GM12878 (cell line): ENCODE measurements around the gene RBM10. TPM values are rescaled to one million over a fixed set of nuclear protein-coding genes. Genes with fewer than 3 reads are reported as not detected.

Source experiments
- ATAC-seq: fragments of 200-7000 bp; cut with Tn5 transposase; 3 replicates; pipeline ENCODE4 v1.9.1; 2020; ENCODE audit warnings: mild to moderate bottlenecking, moderate library complexity
- BruUV-seq: library from RNA; stranded (reverse); fragments of 400-500 nt; replicated peaks from 2 replicates; lab custom pipeline; 2021; lab: Mats Ljungman, UMichigan
- CTCF ChIA-PET: fragments of 300-600 bp; sonication (Branson Sonifier 250); formaldehyde crosslinking; extraction: SDS; loops from one replicate; lab custom pipeline; 2021; ENCODE audit warnings: inconsistent platforms; lab: Yijun Ruan, JAX
- POLR2A ChIA-PET: fragments of 350-600 bp; formaldehyde crosslinking; extraction: SDS; loops from one replicate; lab custom pipeline; 2021; ENCODE audit warnings: inconsistent platforms; lab: Charles Lee
- RAD21 ChIA-PET: fragments of 300-600 bp; sonication (Branson Sonifier 250); formaldehyde crosslinking; loops from one replicate; lab custom pipeline; 2023; ENCODE audit warnings: antibody characterized with exemption; ENCODE audit not compliant: unreplicated experiment; lab: Charles Lee
- SMC1A ChIA-PET: fragments of 300-600 bp; sonication (Branson Sonifier 250); formaldehyde crosslinking; loops from one replicate; lab custom pipeline; 2023; ENCODE audit not compliant: unreplicated experiment, uncharacterized antibody; lab: Charles Lee
- DNase-seq: peaks from one replicate; pipeline ENCODE4 v3.0.0-alpha.2; 2011; ENCODE audit warnings: low read depth, low spot score
- FAIRE-seq: peaks from 3 replicates; lab custom pipeline; 2011; peaks lifted over from hg19 to GRCh38; lab: Jason Lieb, UNC
- H2AFZ ChIP-seq: 2 replicates; pipeline ENCODE4 v1.6.0; 2011; ENCODE audit warnings: low read depth, low read length, control low read depth; ENCODE audit not compliant: control insufficient read depth
- H3K27ac ChIP-seq: 2 replicates; pipeline ENCODE4 v1.5.1; 2011; ENCODE audit warnings: control low read depth; ENCODE audit not compliant: control insufficient read depth, insufficient read depth
- H3K27me3 ChIP-seq, 2 experiments: replicated peaks in 1 of 2; 2 replicates each; pipeline versions ENCODE4 v1.6.0 to v1.6.1; 2011; ENCODE audit warnings: low read length in 1 of 2; ENCODE audit not compliant: control insufficient read depth in 2 of 2, insufficient read depth in 2 of 2
- H3K36me3 ChIP-seq, 2 experiments: 2 replicates each; pipeline ENCODE4 v1.5.1; 2011; ENCODE audit warnings: low read length in 1 of 2; ENCODE audit not compliant: control insufficient read depth in 2 of 2, insufficient read depth in 2 of 2
- H3K4me1 ChIP-seq: 2 replicates; pipeline ENCODE4 v1.6.1; 2011; ENCODE audit warnings: mild to moderate bottlenecking, low read length, moderate library complexity, mixed read lengths; ENCODE audit not compliant: control insufficient read depth, insufficient read depth
- H3K4me2 ChIP-seq: 2 replicates; pipeline ENCODE4 v1.6.0; 2011; ENCODE audit warnings: control low read depth; ENCODE audit not compliant: control insufficient read depth, insufficient read depth
- H3K4me3 ChIP-seq: fragments of 200-600 bp; sonication (generic); 2 replicates; pipeline ENCODE4 v1.5.1; 2016
- H3K79me2 ChIP-seq: 2 replicates; pipeline ENCODE4 v1.6.0; 2011; ENCODE audit warnings: low read length; ENCODE audit not compliant: control insufficient read depth, insufficient read depth
- H3K9ac ChIP-seq: 2 replicates; pipeline ENCODE4 v1.8.0; 2011; ENCODE audit warnings: low read length, control low read depth, mixed read lengths; ENCODE audit not compliant: control insufficient read depth, insufficient read depth
- H3K9me3 ChIP-seq: replicated peaks from 3 replicates; pipeline ENCODE4 v1.5.1; 2011; ENCODE audit warnings: mild to moderate bottlenecking, low read length; ENCODE audit not compliant: control insufficient read depth, insufficient read depth
- H4K20me1 ChIP-seq: 2 replicates; pipeline ENCODE4 v1.6.0; 2011; ENCODE audit not compliant: control insufficient read depth, insufficient read depth
- ATF7 ChIP-seq: fragments of 450-650 bp; IDR thresholded peaks from 2 replicates; pipeline ENCODE4 v1.6.1; 2016; ENCODE audit warnings: low read depth, mild to moderate bottlenecking
- HDAC2 ChIP-seq: fragments of 200-600 bp; sonication (generic); IDR thresholded peaks from 2 replicates; pipeline ENCODE4 v1.6.1; 2017
- HDGF ChIP-seq: fragments of 450-650 bp; IDR thresholded peaks from 2 replicates; pipeline ENCODE4 v1.6.1; 2016; ENCODE audit warnings: antibody characterized with exemption
- JUND ChIP-seq: IDR thresholded peaks from 2 replicates; pipeline ENCODE4 v1.6.1; 2012; ENCODE audit warnings: low read depth, mild to moderate bottlenecking, low read length, improper control_type of control experiment, moderate library complexity
- MEF2B ChIP-seq: fragments of 450-650 bp; IDR thresholded peaks from 2 replicates; pipeline ENCODE4 v1.6.1; 2018; ENCODE audit warnings: mild to moderate bottlenecking, moderate library complexity; ENCODE audit not compliant: partially characterized antibody, poor library complexity, severe bottlenecking
- PAX8 ChIP-seq: fragments of 450-650 bp; IDR thresholded peaks from 2 replicates; pipeline ENCODE4 v1.6.1; 2017; ENCODE audit warnings: mild to moderate bottlenecking, moderate library complexity
- RAD51 ChIP-seq: fragments of 450-650 bp; IDR thresholded peaks from 2 replicates; pipeline ENCODE4 v1.6.1; 2016; ENCODE audit warnings: moderate library complexity, mild to moderate bottlenecking, inconsistent platforms
- SRF ChIP-seq, 2 experiments: IDR thresholded peaks; 2 replicates each; pipeline ENCODE4 v1.6.1; 2011; ENCODE audit warnings: low read depth in 2 of 2, low read length in 2 of 2, mild to moderate bottlenecking in 1 of 2, moderate library complexity in 1 of 2
- SUPT20H ChIP-seq: IDR thresholded peaks from 2 replicates; pipeline ENCODE4 v1.6.1; 2011; ENCODE audit warnings: low read depth, mild to moderate bottlenecking, low read length, moderate library complexity, borderline replicate concordance; ENCODE audit not compliant: control insufficient read depth
- TARDBP ChIP-seq: IDR thresholded peaks from 2 replicates; pipeline ENCODE4 v1.6.1; 2016; ENCODE audit warnings: borderline replicate concordance
- WGBS: methylation state at CpG from one replicate; pipeline ENCODE4 v1.1.6; 2016; ENCODE audit warnings: low lambda C conversion rate; ENCODE audit not compliant: insufficient replicate concordance, insufficient coverage; ENCODE audit errors: missing lambda C conversion rate; 5-methylcytosine and 5-hydroxymethylcytosine counted together
- in situ Hi-C: fragments of 300-500 bp; cut with MboI; formaldehyde crosslinking; loops from 9 replicates; pipeline ENCODE4 v1.14.3; 2018; ENCODE audit warnings: mixed read lengths
- intact Hi-C: fragments of 100-400 bp; cut with micrococcal nuclease; formaldehyde crosslinking; loops from one replicate; pipeline ENCODE4 v1.14.2; 2022; ENCODE audit not compliant: unreplicated experiment
- polyA plus RNA-seq, 11 experiments: library from polyadenylated mRNA; depleted of rRNA in 4 of 11; unstranded in 6 of 11; stranded (reverse) in 5 of 11; fragments of >200 nt; fragmentation: Nextera tagmentation in 4 of 11; fragmentation: Illumina TruSeq in 1 of 11; extraction: Ambion mirVana in 4 of 11; extraction: Trizol in 1 of 11; gene quantifications; 1 replicate in 1 of 11; 2 replicates in 10 of 11; pipeline versions ENCODE4 v1.2.1 to v1.2.3, GENCODE V29; 2011 to 2016; ENCODE audit warnings: inconsistent platforms in 2 of 11, missing spikeins in 2 of 11, low read depth in 1 of 11
- total RNA-seq, 4 experiments: library from RNA; depleted of rRNA in 3 of 4; stranded (reverse); fragments of >200 nt in 3 of 4; fragmentation: Illumina TruSeq in 1 of 4; extraction: Trizol in 1 of 4; gene quantifications; 2 replicates each; pipeline versions ENCODE4 v1.2.1 to v1.2.3, GENCODE V29; 2013 to 2021
- TF ChIP-seq, protein P1 (sequence below): fragments of 450-650 bp; IDR thresholded peaks from 2 replicates; pipeline ENCODE4 v1.6.1; 2017; ENCODE audit warnings: mild to moderate bottlenecking, moderate library complexity

The RBM10 gene
- total and polyA plus RNA-seq, 10 of the 15 experiments (the other 5 are each of a cell fraction or from before 2014, with no cell fraction given): 1.4 to 60.0 (median 29.8) TPM

DNA sequence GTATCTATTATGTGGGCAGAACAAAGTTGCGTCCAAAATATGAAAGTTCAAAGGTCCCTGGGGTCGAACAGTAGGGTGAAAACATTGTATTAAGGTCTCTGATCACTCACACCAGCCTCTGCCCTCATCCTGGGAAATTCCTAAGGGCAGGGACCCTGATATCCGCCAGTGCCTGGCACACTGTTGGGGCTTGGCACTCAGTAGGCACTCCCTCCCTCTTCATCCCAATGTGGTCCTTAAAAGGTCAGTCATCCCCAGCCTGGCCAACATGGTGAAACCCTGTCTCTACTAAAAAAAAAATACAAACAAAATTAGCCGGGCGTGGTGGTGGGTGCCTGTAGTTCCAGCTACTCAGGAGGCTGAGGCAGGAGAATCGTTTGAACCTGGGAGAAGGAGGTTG, 6.8 kb upstream of the RBM10 start:
- no peaks in the 10 kb centered on the region for H3K4me1 ChIP-seq
- no peaks in the 10 kb centered on the region for H3K9me3 ChIP-seq
- no peak overlapping the region for H3K27ac ChIP-seq
- no peak for FAIRE-seq
- ChIA-PET RAD21 (no interaction called here), SMC1A (no interaction called here), POLR2A (no interaction called here), CTCF (interaction anchor here (1.0 kb wide), 1 partner anchor 12 kb away, joined by 3 read pairs; no protein-coding TSS in a partner anchor)
- no peak overlapping the region for H3K4me3 ChIP-seq
- no peaks in the 10 kb centered on the region for H4K20me1 ChIP-seq
- H3K27me3 ChIP-seq: no peaks in the 10 kb centered on the region
- in situ Hi-C loops (no loop called here), intact Hi-C loops (no loop called here)
- TF ChIP-seq PAX8 (no peak), TARDBP (no peak), MEF2B (no peak), JUND (no peak), HDAC2 (no peak), SRF (IDR thresholded peaks at IDR 0.05; ENCODE audit: low read depth in 2 of 2, low read length in 2 of 2) (no peak), ATF7 (no peak), SUPT20H (no peak), HDGF (no peak), RAD51 (no peak)
- TF ChIP-seq, protein P1, sequence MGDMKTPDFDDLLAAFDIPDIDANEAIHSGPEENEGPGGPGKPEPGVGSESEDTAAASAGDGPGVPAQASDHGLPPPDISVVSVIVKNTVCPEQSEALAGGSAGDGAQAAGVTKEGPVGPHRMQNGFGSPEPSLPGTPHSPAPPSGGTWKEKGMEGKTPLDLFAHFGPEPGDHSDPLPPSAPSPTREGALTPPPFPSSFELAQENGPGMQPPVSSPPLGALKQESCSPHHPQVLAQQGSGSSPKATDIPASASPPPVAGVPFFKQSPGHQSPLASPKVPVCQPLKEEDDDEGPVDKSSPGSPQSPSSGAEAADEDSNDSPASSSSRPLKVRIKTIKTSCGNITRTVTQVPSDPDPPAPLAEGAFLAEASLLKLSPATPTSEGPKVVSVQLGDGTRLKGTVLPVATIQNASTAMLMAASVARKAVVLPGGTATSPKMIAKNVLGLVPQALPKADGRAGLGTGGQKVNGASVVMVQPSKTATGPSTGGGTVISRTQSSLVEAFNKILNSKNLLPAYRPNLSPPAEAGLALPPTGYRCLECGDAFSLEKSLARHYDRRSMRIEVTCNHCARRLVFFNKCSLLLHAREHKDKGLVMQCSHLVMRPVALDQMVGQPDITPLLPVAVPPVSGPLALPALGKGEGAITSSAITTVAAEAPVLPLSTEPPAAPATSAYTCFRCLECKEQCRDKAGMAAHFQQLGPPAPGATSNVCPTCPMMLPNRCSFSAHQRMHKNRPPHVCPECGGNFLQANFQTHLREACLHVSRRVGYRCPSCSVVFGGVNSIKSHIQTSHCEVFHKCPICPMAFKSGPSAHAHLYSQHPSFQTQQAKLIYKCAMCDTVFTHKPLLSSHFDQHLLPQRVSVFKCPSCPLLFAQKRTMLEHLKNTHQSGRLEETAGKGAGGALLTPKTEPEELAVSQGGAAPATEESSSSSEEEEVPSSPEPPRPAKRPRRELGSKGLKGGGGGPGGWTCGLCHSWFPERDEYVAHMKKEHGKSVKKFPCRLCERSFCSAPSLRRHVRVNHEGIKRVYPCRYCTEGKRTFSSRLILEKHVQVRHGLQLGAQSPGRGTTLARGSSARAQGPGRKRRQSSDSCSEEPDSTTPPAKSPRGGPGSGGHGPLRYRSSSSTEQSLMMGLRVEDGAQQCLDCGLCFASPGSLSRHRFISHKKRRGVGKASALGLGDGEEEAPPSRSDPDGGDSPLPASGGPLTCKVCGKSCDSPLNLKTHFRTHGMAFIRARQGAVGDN: no peak
- H3K79me2 ChIP-seq: peaks cover 4% of the 10 kb centered on the region
- no peak overlapping the region for H3K4me2 ChIP-seq
- H3K36me3 ChIP-seq: peaks cover 0 to 5% of the 10 kb centered on the region in 2 experiments; a peak in 1 of 4 replicates
- BruUV-seq: no TSS peak
- H2AFZ ChIP-seq: no peak overlapping the region
- 43% methylated on average over 6 of the region's 6 CpGs for WGBS
- H3K9ac ChIP-seq: no peak overlapping the region
- ATAC-seq: no peak
- DNase-seq: no peak
